ENCODE results near the gene KLF3. TPM values are rescaled to one million over a fixed set of nuclear protein-coding genes. Genes with fewer than 3 reads are reported as not detected.

The KLF3 gene
- total and polyA plus RNA-seq, 2 of the 8 experiments (the other 6 are each of a cell fraction or from before 2014, with no cell fraction given): 8.0 to 14.9 TPM

DNA sequence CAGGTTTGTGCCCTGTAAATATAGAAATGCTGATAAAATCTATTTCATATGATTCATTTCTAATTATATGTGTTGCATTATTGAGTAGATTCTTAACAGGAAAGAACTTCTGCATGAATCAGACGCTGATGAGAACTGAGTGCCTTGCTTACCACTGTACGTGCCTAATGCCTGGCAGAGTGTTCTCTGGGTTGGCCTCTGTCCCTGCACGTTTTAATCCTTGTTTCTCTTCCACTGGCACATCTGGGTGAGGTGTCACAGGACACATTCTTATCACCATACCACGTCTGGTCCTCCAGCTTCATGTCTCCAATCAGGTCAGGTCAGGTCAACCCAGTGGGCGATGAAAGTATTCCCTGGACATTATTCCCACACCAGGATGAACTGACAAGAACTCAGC lies 53.6 kb downstream of the KLF3 start:
- FAIRE-seq: no peak
- TF ChIP-seq JUN (IDR thresholded peaks at IDR 0.05; ENCODE audit: low read depth, low read length) (no peak), SP2 (IDR thresholded peaks at IDR 0.05; ENCODE audit: low read length) (no peak), HDAC6 (IDR thresholded peaks at IDR 0.05; ENCODE audit: low read depth, low read length) (no peak), NRF1 (IDR thresholded peaks at IDR 0.05; ENCODE audit: low read depth, low read length) (no peak), GTF2F1 (IDR thresholded peaks at IDR 0.05; ENCODE audit: borderline replicate concordance, low read depth, low read length) (no peak), ATF3 (IDR thresholded peaks at IDR 0.05; ENCODE audit: insufficient read depth, low read depth, low read length) (no peak), CEBPB (IDR thresholded peaks at IDR 0.05; ENCODE audit: low read depth, low read length) (no peak), CHD2 (IDR thresholded peaks at IDR 0.05; ENCODE audit: low read length) (no peak), RNF2 (IDR thresholded peaks at IDR 0.05; ENCODE audit: borderline replicate concordance, low read depth, low read length, missing control alignments, poor library complexity, severe bottlenecking) (no peak), SIX5 (IDR thresholded peaks at IDR 0.05; ENCODE audit: low read depth, low read length) (no peak), SP1 (IDR thresholded peaks at IDR 0.05; ENCODE audit: low read depth, low read length) (no peak), ASH2L (IDR thresholded peaks at IDR 0.05; ENCODE audit: low read length) (no peak), EGR1 (IDR thresholded peaks at IDR 0.05; ENCODE audit: borderline replicate concordance, low read depth, low read length) (no peak), HDAC2 (IDR thresholded peaks at IDR 0.05; ENCODE audit: borderline replicate concordance in 1 of 2, low read depth in 2 of 2, low read length in 2 of 2) (no peak), RFX5 (IDR thresholded peaks at IDR 0.05; ENCODE audit: borderline replicate concordance, low read depth, low read length) (no peak)

More for the DNA sequence above, 53.6 kb downstream of the KLF3 start:
- ChIA-PET CTCF (ENCODE audit: partially characterized antibody) (no interaction called here), POLR2A (ENCODE audit: partially characterized antibody) (no interaction called here)
- Histone ChIP-seq H3K4me2 (ENCODE audit: insufficient read depth in 1 of 2, low read depth in 2 of 2, low read length in 2 of 2) (no peak overlapping the region), H3K79me2 (ENCODE audit: control insufficient read depth in 1 of 2, insufficient read depth in 2 of 2, low read length in 2 of 2) (no peaks in the 10 kb centered on the region), H3K4me1 (replicated peaks in 1 of 4; ENCODE audit: control insufficient read depth in 3 of 4, insufficient read depth in 4 of 4, low read length in 3 of 4) (no peaks in the 10 kb centered on the region), H4K8ac (ENCODE audit: extremely low read depth, insufficient read depth, low read length) (no peak overlapping the region), H3K79me1 (ENCODE audit: low read depth, low read length) (no peaks in the 10 kb centered on the region), H2AFZ (ENCODE audit: low read length) (no peak overlapping the region), H3K36me3 (ENCODE audit: control insufficient read depth in 2 of 4, insufficient read depth in 4 of 4, low read length in 3 of 4) (no peaks in the 10 kb centered on the region), H3K56ac (replicated peaks; ENCODE audit: insufficient read length, low read depth, low read length) (no peak overlapping the region), H3K27me3 (replicated peaks in 1 of 4; ENCODE audit: control insufficient read depth in 3 of 4, extremely low read depth in 1 of 4, insufficient read depth in 3 of 4, low read length in 3 of 4) (no peaks in the 10 kb centered on the region), H2AK5ac (ENCODE audit: low read depth, low read length) (no peak overlapping the region), H3K4me3 (ENCODE audit: extremely low read depth in 1 of 4, insufficient read depth in 2 of 4, low read depth in 3 of 4, low read length in 4 of 4) (no peak overlapping the region), H2BK12ac (ENCODE audit: low read depth, low read length) (no peak overlapping the region), H2BK15ac (ENCODE audit: low read length) (no peak overlapping the region), H2BK20ac (ENCODE audit: low read length) (no peak overlapping the region), H3K9ac (replicated peaks in 1 of 4; ENCODE audit: extremely low read depth in 1 of 4, low read depth in 3 of 4, low read length in 3 of 4) (no peak overlapping the region), H2BK120ac (replicated peaks; ENCODE audit: low read depth, low read length) (no peak overlapping the region), H3K14ac (ENCODE audit: insufficient read length) (no peak overlapping the region), H4K5ac (ENCODE audit: insufficient read length, low read depth, low read length) (no peak overlapping the region), H4K20me1 (replicated peaks in 1 of 2; ENCODE audit: control insufficient read depth in 1 of 2, insufficient read depth in 2 of 2, low read length in 2 of 2) (no peaks in the 10 kb centered on the region), H3K23me2 (ENCODE audit: low read depth, low read length) (no peaks in the 10 kb centered on the region), H3K9me3 (ENCODE audit: insufficient read depth in 2 of 2, low read depth in 1 of 2, low read length in 1 of 2) (no peaks in the 10 kb centered on the region; a peak in 1 of 4 replicates), H2BK5ac (ENCODE audit: low read depth, low read length) (no peak overlapping the region), H3K4ac (replicated peaks; ENCODE audit: insufficient read length, low read depth, low read length) (no peak overlapping the region), H3K27ac (ENCODE audit: low read depth, low read length) (no peak overlapping the region), H4K91ac (replicated peaks; ENCODE audit: insufficient read length, low read length) (no peak overlapping the region), H3K18ac (ENCODE audit: extremely low read depth, low read length) (no peak overlapping the region), H3K23ac (ENCODE audit: insufficient read length) (no peak overlapping the region)
- DNase-seq (ENCODE audit: low read depth in 1 of 2, low spot score in 2 of 2): no peak
- 86% methylated on average over 5 of the region's 5 CpGs; no CpG with 5 or more reads in 1 of the 2 experiments for WGBS, 2 experiments (ENCODE audit: extremely low coverage in 1 of 2, insufficient coverage in 1 of 2, insufficient read length in 1 of 2, insufficient replicate concordance in 2 of 2, low coverage in 1 of 2, low lambda C conversion rate in 2 of 2, missing lambda C conversion rate in 1 of 2)
